GM23338 (cell line): ENCODE results near the gene ARFIP2. TPM values are rescaled to one million over a fixed set of nuclear protein-coding genes. Genes with fewer than 3 reads are reported as not detected.

Experiments
- ATAC-seq: fragments of 200-7000 bp; cut with Tn5 transposase; 3 replicates; pipeline ENCODE4 v1.9.1; 2020
- DNase-seq: peaks from one replicate; pipeline ENCODE4 v3.0.0-alpha.2; 2015; ENCODE audit warnings: low spot score
- H2AFZ ChIP-seq: fragments of 200-600 bp; sonication (generic); 2 replicates; pipeline ENCODE4 v1.8.0; 2016; ENCODE audit warnings: antibody characterized with exemption, mild to moderate bottlenecking, moderate library complexity
- H3F3A ChIP-seq: fragments of 200-600 bp; sonication (generic); replicated peaks from 2 replicates; pipeline ENCODE4 v1.8.0; 2017; ENCODE audit warnings: antibody characterized with exemption, mixed run types, low read depth
- H3K27ac ChIP-seq: fragments of 200-600 bp; sonication (generic); 2 replicates; pipeline ENCODE4 v1.6.1; 2016; ENCODE audit warnings: low read depth
- H3K27me3 ChIP-seq: fragments of 200-600 bp; sonication (generic); 2 replicates; pipeline ENCODE4 v1.8.0; 2016; ENCODE audit warnings: mild to moderate bottlenecking, mixed run types, moderate library complexity; ENCODE audit not compliant: insufficient read depth
- H3K36me3 ChIP-seq: fragments of 200-600 bp; sonication (generic); 2 replicates; pipeline ENCODE4 v1.8.0; 2016; ENCODE audit warnings: mild to moderate bottlenecking; ENCODE audit not compliant: insufficient read depth
- H3K4me1 ChIP-seq: fragments of 200-600 bp; sonication (generic); 2 replicates; pipeline ENCODE4 v1.8.0; 2016; ENCODE audit warnings: mild to moderate bottlenecking, moderate library complexity; ENCODE audit not compliant: insufficient read depth
- H3K4me2 ChIP-seq: fragments of 200-600 bp; sonication (generic); 2 replicates; pipeline ENCODE4 v1.7.1; 2017; ENCODE audit warnings: mixed run types
- H3K4me3 ChIP-seq: fragments of 200-600 bp; sonication (generic); 2 replicates; pipeline ENCODE4 v1.6.1; 2016; ENCODE audit warnings: mixed run types
- H3K79me2 ChIP-seq: fragments of 200-600 bp; sonication (generic); replicated peaks from 2 replicates; pipeline ENCODE4 v1.8.0; 2017; ENCODE audit warnings: mild to moderate bottlenecking; ENCODE audit not compliant: insufficient read depth
- H3K9me2 ChIP-seq: fragments of 200-600 bp; sonication (generic); 2 replicates; pipeline ENCODE4 v1.8.0; 2017; ENCODE audit not compliant: insufficient read depth
- H4K20me1 ChIP-seq: fragments of 200-600 bp; sonication (generic); replicated peaks from 2 replicates; pipeline ENCODE4 v1.8.0; 2017; ENCODE audit warnings: mild to moderate bottlenecking; ENCODE audit not compliant: insufficient read depth
- H3K27ac Mint-ChIP-seq: 2 replicates; pipeline ENCODE4 v1.8.0; 2020; ENCODE audit warnings: inconsistent platforms, mild to moderate bottlenecking, moderate library complexity, mixed read lengths
- H3K27me3 Mint-ChIP-seq: 3 replicates; pipeline ENCODE4 v1.8.0; 2022; ENCODE audit warnings: low read depth, mild to moderate bottlenecking, moderate library complexity, mixed read lengths, inconsistent platforms; ENCODE audit not compliant: insufficient read depth, poor library complexity
- H3K36me3 Mint-ChIP-seq: 3 replicates; pipeline ENCODE4 v1.8.0; 2021; ENCODE audit warnings: low read depth, mild to moderate bottlenecking, inconsistent platforms, moderate library complexity, mixed read lengths
- H3K4me1 Mint-ChIP-seq: 3 replicates; pipeline ENCODE4 v1.8.0; 2020; ENCODE audit warnings: mild to moderate bottlenecking, inconsistent platforms, mixed read lengths
- H3K4me3 Mint-ChIP-seq: 3 replicates; pipeline ENCODE4 v1.8.0; 2021; ENCODE audit warnings: moderate library complexity, mild to moderate bottlenecking, inconsistent platforms, mixed read lengths
- H3K9me3 Mint-ChIP-seq: 3 replicates; pipeline ENCODE4 v1.8.0; 2020; ENCODE audit warnings: moderate library complexity, mild to moderate bottlenecking, inconsistent platforms, mixed read lengths
- CREB1 ChIP-seq: fragments of 250-450 bp; sonication (Bioruptor Pico); IDR thresholded peaks from 2 replicates; pipeline ENCODE4 v1.5.0; 2020; ENCODE audit warnings: low read depth, mild to moderate bottlenecking, moderate library complexity
- EZH2 ChIP-seq: fragments of 200-600 bp; sonication (generic); IDR thresholded peaks from one replicate; pipeline ENCODE4 v1.8.0; 2017; ENCODE audit warnings: antibody characterized with exemption, mild to moderate bottlenecking, low read depth; ENCODE audit not compliant: unreplicated experiment
- NANOG ChIP-seq: IDR thresholded peaks from 2 replicates; pipeline ENCODE4 v1.6.1; 2016; ENCODE audit warnings: antibody characterized with exemption, borderline replicate concordance
- POLR2AphosphoS5 ChIP-seq: IDR thresholded peaks from 2 replicates; pipeline ENCODE4 v1.6.1; 2016; ENCODE audit warnings: antibody characterized with exemption, low read depth
- REST ChIP-seq: IDR thresholded peaks from one replicate; pipeline ENCODE4 v1.6.1; 2018; ENCODE audit warnings: antibody characterized with exemption; ENCODE audit not compliant: unreplicated experiment
- ZNF114 ChIP-seq: fragments of 250-450 bp; sonication (Bioruptor Pico); IDR thresholded peaks from 2 replicates; pipeline ENCODE4 v1.5.0; 2020; ENCODE audit warnings: mild to moderate bottlenecking, moderate library complexity
- ZNF331 ChIP-seq: fragments of 250-450 bp; sonication (Bioruptor Pico); IDR thresholded peaks from 2 replicates; pipeline ENCODE4 v1.5.0; 2020; ENCODE audit warnings: low read depth, mild to moderate bottlenecking, moderate library complexity
- polyA plus RNA-seq: library from polyadenylated mRNA; unstranded; fragments of >200 nt; fragmentation: Nextera tagmentation; extraction: Ambion mirVana; gene quantifications from 2 replicates; pipeline ENCODE4 v1.2.1, GENCODE V29; 2016
- total RNA-seq: library from RNA; depleted of rRNA; stranded (reverse); fragments of >200 nt; shearing (Covaris generic); gene quantifications from 2 replicates; pipeline ENCODE4 v1.2.3, GENCODE V29; 2014
- TF ChIP-seq, protein P1 (sequence below): IDR thresholded peaks from 2 replicates; pipeline ENCODE4 v1.6.1; 2016; ENCODE audit warnings: antibody characterized with exemption
- TF ChIP-seq, protein P2 (sequence below), 2 experiments: fragments of 200-600 bp in 1 of 2; sonication (generic) in 1 of 2; conservative IDR thresholded peaks; 2 replicates each; pipeline versions ENCODE4 v1.5.1 to v1.6.1; 2016 to 2017; ENCODE audit warnings: antibody characterized with exemption in 2 of 2, low read depth in 2 of 2, mild to moderate bottlenecking in 2 of 2, moderate library complexity in 1 of 2

Gene ARFIP2
- total and polyA plus RNA-seq, 2 experiments from 2014 or later: 35.4 to 61.5 TPM

DNA sequence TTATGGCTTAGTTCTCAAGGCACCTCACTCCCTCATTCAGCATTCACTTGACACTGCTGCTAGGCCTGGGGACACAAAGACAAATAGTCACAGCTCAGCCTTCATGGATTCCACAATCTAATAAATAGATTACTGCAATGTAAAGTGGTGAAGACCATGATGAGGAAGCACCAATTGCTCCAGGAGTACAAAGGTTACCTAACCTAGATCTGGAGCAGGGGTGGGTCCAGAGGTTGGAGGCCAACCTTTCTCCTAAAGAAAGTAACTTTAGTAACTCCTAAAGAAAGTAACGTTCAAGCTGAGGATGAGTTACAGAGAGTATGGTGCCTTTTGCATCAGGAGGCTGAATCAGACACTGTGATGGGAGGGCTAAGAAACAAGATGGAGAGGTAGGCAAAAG is 11.5 kb downstream of the ARFIP2 start:
- H3K4me2 ChIP-seq: 0 out of 2 replicates have a peak overlapping the region, but pooled peaks have one; percentile 21
- no peak for DNase-seq
- no peaks in the 10 kb centered on the region for H3K36me3 ChIP-seq
- H4K20me1 ChIP-seq: no peaks in the 10 kb centered on the region; the same call in 1 of the 2 replicates
- ATAC-seq: no peak
- no peak overlapping the region for H3K27ac ChIP-seq
- no peaks in the 10 kb centered on the region for H3K9me2 ChIP-seq
- no peaks in the 10 kb centered on the region for H3K79me2 ChIP-seq
- Mint-ChIP-seq H3K27me3 (peaks cover 6% of the 10 kb centered on the region), H3K9me3 (no peaks in the 10 kb centered on the region), H3K27ac (no peak overlapping the region), H3K4me1 (peaks cover 14% of the 10 kb centered on the region), H3K36me3 (no peaks in the 10 kb centered on the region), H3K4me3 (no peak overlapping the region)
- H3K4me1 ChIP-seq: peaks cover 18% of the 10 kb centered on the region
- H3F3A ChIP-seq: 0 out of 2 replicates have a peak, but pooled peaks cover 5% of the 10 kb centered on the region
- no peaks in the 10 kb centered on the region for H3K27me3 ChIP-seq
- H2AFZ ChIP-seq: peak overlapping the region; percentile 61; the same call in 1 of the 2 replicates
- H3K4me3 ChIP-seq: no peak overlapping the region
- TF ChIP-seq CREB1 (CRISPR knock-in tag) (no peak), ZNF114 (CRISPR knock-in tag) (no peak), ZNF331 (CRISPR knock-in tag) (no peak), REST (no peak), POLR2AphosphoS5 (no peak), EZH2 (no peak), NANOG (no peak)
- TF ChIP-seq, protein P1, sequence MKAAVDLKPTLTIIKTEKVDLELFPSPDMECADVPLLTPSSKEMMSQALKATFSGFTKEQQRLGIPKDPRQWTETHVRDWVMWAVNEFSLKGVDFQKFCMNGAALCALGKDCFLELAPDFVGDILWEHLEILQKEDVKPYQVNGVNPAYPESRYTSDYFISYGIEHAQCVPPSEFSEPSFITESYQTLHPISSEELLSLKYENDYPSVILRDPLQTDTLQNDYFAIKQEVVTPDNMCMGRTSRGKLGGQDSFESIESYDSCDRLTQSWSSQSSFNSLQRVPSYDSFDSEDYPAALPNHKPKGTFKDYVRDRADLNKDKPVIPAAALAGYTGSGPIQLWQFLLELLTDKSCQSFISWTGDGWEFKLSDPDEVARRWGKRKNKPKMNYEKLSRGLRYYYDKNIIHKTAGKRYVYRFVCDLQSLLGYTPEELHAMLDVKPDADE: no peak
- TF ChIP-seq, protein P2, sequence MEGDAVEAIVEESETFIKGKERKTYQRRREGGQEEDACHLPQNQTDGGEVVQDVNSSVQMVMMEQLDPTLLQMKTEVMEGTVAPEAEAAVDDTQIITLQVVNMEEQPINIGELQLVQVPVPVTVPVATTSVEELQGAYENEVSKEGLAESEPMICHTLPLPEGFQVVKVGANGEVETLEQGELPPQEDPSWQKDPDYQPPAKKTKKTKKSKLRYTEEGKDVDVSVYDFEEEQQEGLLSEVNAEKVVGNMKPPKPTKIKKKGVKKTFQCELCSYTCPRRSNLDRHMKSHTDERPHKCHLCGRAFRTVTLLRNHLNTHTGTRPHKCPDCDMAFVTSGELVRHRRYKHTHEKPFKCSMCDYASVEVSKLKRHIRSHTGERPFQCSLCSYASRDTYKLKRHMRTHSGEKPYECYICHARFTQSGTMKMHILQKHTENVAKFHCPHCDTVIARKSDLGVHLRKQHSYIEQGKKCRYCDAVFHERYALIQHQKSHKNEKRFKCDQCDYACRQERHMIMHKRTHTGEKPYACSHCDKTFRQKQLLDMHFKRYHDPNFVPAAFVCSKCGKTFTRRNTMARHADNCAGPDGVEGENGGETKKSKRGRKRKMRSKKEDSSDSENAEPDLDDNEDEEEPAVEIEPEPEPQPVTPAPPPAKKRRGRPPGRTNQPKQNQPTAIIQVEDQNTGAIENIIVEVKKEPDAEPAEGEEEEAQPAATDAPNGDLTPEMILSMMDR (conservative IDR thresholded peaks at IDR 0.05; ENCODE audit: low read depth in 2 of 2): no peak
